GM12874 (cell line): ENCODE results near the gene NHSL2.

Source experiments
- CTCF ChIP-seq: IDR thresholded peaks from 2 replicates; pipeline ENCODE4 v1.5.1; 2011; ENCODE audit warnings: low read depth, mild to moderate bottlenecking, control low read depth, low read length, moderate library complexity; ENCODE audit not compliant: insufficient read depth

The NHSL2 gene

GRCh38 chrX:72028701-72029470 lies 118.2 kb downstream of the NHSL2 start:
- no peak for TF ChIP-seq CTCF

- no peak for TF ChIP-seq CTCF
Observed at GRCh38 chrX:72029483-72030411, 119.1 kb downstream of the NHSL2 start.

GRCh38 chrX:72030431-72030830 lies 119.8 kb downstream of the NHSL2 start:
- TF ChIP-seq CTCF, result no peak

GRCh38 chrX:72031118-72031517 lies 120.5 kb downstream of the NHSL2 start:
- no peak for TF ChIP-seq CTCF

GRCh38 chrX:72031634-72032033 lies 121.0 kb downstream of the NHSL2 start:
- TF ChIP-seq CTCF, result no peak

- TF ChIP-seq CTCF, result no peak
Observed at GRCh38 chrX:72037601-72038000, 127.0 kb downstream of the NHSL2 start.

GRCh38 chrX:72038016-72038415 lies 127.4 kb downstream of the NHSL2 start:
- no peak for TF ChIP-seq CTCF
